Measurements from ENCODE around the gene ULK4. TPM values are rescaled to one million over a fixed set of nuclear protein-coding genes. Genes with fewer than 3 reads are reported as not detected.
A peak's percentile ranks its signal among the peaks of the same experiment; 100 is the strongest.

Gene ULK4
- total and polyA plus RNA-seq, 2 donors (not counting 1 experiment from before 2014, with no cell fraction given): 9.1 to 9.7 TPM

GRCh38 chr3:41819236-41819635, 142.7 kb downstream of the ULK4 start:
- Histone ChIP-seq H2AFZ (ENCODE audit: low read length) (no peak overlapping the region), H3K4me3 (replicated peaks in 1 of 4; ENCODE audit: control extremely low read depth in 1 of 4, insufficient read depth in 1 of 4, low read depth in 3 of 4, low read length in 4 of 4) (no peak overlapping the region), H3K4me2 (ENCODE audit: extremely low read depth, insufficient read depth, low read length) (no peak overlapping the region), H3K79me2 (ENCODE audit: control insufficient read depth, insufficient read depth, low read length) (no peaks in the 10 kb centered on the region), H3K9ac (ENCODE audit: insufficient read depth, low read length) (no peak overlapping the region), H3K4me1 (ENCODE audit: control insufficient read depth, extremely low read depth, insufficient read depth, low read length) (no peaks in the 10 kb centered on the region), H3K9me3 (ENCODE audit: control insufficient read depth, insufficient read depth, low read depth, low read length) (no peaks in the 10 kb centered on the region), H3K27me3 (ENCODE audit: control insufficient read depth, insufficient read depth, low read length) (no peaks in the 10 kb centered on the region), H3K27ac (ENCODE audit: insufficient read depth, low read length) (no peak overlapping the region), H3K36me3 (ENCODE audit: control insufficient read depth, insufficient read depth, low read length) (no peaks in the 10 kb centered on the region), H4K20me1 (ENCODE audit: control insufficient read depth, extremely low read depth, insufficient read depth, low read length) (no peaks in the 10 kb centered on the region)
- no peak for TF ChIP-seq EZH2 (IDR thresholded peaks at IDR 0.05; ENCODE audit: low read length, missing control alignments)
- no peak for TF ChIP-seq CTCF (conservative IDR thresholded peaks at IDR 0.05 in 1 of 2, IDR thresholded peaks at IDR 0.05 in 1 of 2; ENCODE audit: low read depth in 1 of 2, low read length in 2 of 2)
- DNase-seq (ENCODE audit: low read depth in 2 of 2): no peak

- H3K79me2 ChIP-seq (ENCODE audit: control insufficient read depth, insufficient read depth, low read length): no peaks in the 10 kb centered on the region
- no peak overlapping the region for H3K27ac ChIP-seq (ENCODE audit: insufficient read depth, low read length)
- TF ChIP-seq EZH2 (IDR thresholded peaks at IDR 0.05; ENCODE audit: low read length, missing control alignments) (no peak), CTCF (conservative IDR thresholded peaks at IDR 0.05 in 1 of 2, IDR thresholded peaks at IDR 0.05 in 1 of 2; ENCODE audit: low read depth in 1 of 2, low read length in 2 of 2) (no peak)
- DNase-seq (ENCODE audit: low read depth in 2 of 2): no peak
- no peak overlapping the region for H3K4me3 ChIP-seq (replicated peaks in 1 of 4; ENCODE audit: control extremely low read depth in 1 of 4, insufficient read depth in 1 of 4, low read depth in 3 of 4, low read length in 4 of 4)
- no peaks in the 10 kb centered on the region for H3K36me3 ChIP-seq (ENCODE audit: control insufficient read depth, insufficient read depth, low read length)
- no peak overlapping the region for H3K4me2 ChIP-seq (ENCODE audit: extremely low read depth, insufficient read depth, low read length)
- H3K9me3 ChIP-seq (ENCODE audit: control insufficient read depth, insufficient read depth, low read depth, low read length): no peaks in the 10 kb centered on the region
- no peaks in the 10 kb centered on the region for H4K20me1 ChIP-seq (ENCODE audit: control insufficient read depth, extremely low read depth, insufficient read depth, low read length)
- no peaks in the 10 kb centered on the region for H3K4me1 ChIP-seq (ENCODE audit: control insufficient read depth, extremely low read depth, insufficient read depth, low read length)
- H3K9ac ChIP-seq (ENCODE audit: insufficient read depth, low read length): no peak overlapping the region
- no peaks in the 10 kb centered on the region for H3K27me3 ChIP-seq (ENCODE audit: control insufficient read depth, insufficient read depth, low read length)
- no peak overlapping the region for H2AFZ ChIP-seq (ENCODE audit: low read length)
These were observed 153.3 kb downstream of the ULK4 start for GRCh38 chr3:41808618-41809017.

GRCh38 chr3:41808152-41808551, 153.8 kb downstream of the ULK4 start:
- H4K20me1 ChIP-seq (ENCODE audit: control insufficient read depth, extremely low read depth, insufficient read depth, low read length): no peaks in the 10 kb centered on the region
- no peaks in the 10 kb centered on the region for H3K4me1 ChIP-seq (ENCODE audit: control insufficient read depth, extremely low read depth, insufficient read depth, low read length)
- peak; percentile 36 to 76 for DNase-seq (ENCODE audit: low read depth in 2 of 2)
- TF ChIP-seq CTCF (conservative IDR thresholded peaks at IDR 0.05 in 1 of 2, IDR thresholded peaks at IDR 0.05 in 1 of 2; ENCODE audit: low read depth in 1 of 2, low read length in 2 of 2) (no peak), EZH2 (IDR thresholded peaks at IDR 0.05; ENCODE audit: low read length, missing control alignments) (no peak)
- no peak overlapping the region for H3K4me3 ChIP-seq (replicated peaks in 1 of 4; ENCODE audit: control extremely low read depth in 1 of 4, insufficient read depth in 1 of 4, low read depth in 3 of 4, low read length in 4 of 4)
- no peaks in the 10 kb centered on the region for H3K79me2 ChIP-seq (ENCODE audit: control insufficient read depth, insufficient read depth, low read length)
- no peak overlapping the region for H3K4me2 ChIP-seq (ENCODE audit: extremely low read depth, insufficient read depth, low read length)
- no peaks in the 10 kb centered on the region for H3K9me3 ChIP-seq (ENCODE audit: control insufficient read depth, insufficient read depth, low read depth, low read length)
- H2AFZ ChIP-seq (ENCODE audit: low read length): no peak overlapping the region
- no peak overlapping the region for H3K9ac ChIP-seq (ENCODE audit: insufficient read depth, low read length)
- no peak overlapping the region for H3K27ac ChIP-seq (ENCODE audit: insufficient read depth, low read length)
- H3K36me3 ChIP-seq (ENCODE audit: control insufficient read depth, insufficient read depth, low read length): no peaks in the 10 kb centered on the region
- no peaks in the 10 kb centered on the region for H3K27me3 ChIP-seq (ENCODE audit: control insufficient read depth, insufficient read depth, low read length)
